ENCODE measurements around the gene MAEA. TPM values are rescaled to one million over a fixed set of nuclear protein-coding genes. Genes with fewer than 3 reads are reported as not detected.

MAEA gene
- total RNA-seq, 4 donors from 2014 or later: 114 to 211 (median 168) TPM

GRCh38 chr4:1253831-1254230 lies 35.9 kb upstream of the MAEA start:
- Histone ChIP-seq H3K4me1 (peaks cover 9 to 13% (median 10%) of the 10 kb centered on the region in 4 donors), H3K27ac (no peak overlapping the region), H3K9me3 (no peaks in the 10 kb centered on the region), H3K4me3 (no peak overlapping the region), H3K36me3 (no peaks in the 10 kb centered on the region), H3K27me3 (no peaks in the 10 kb centered on the region)
- DNase-seq: no peak
- WGBS, 2 donors (ENCODE audit: low coverage in 1 of 2): 88 to 90% methylated on average over 5 of the region's 5 CpGs
- intact Hi-C loops (cut with DNase I; ENCODE audit: low total_unique reads) (no loop called here), in situ Hi-C loops (cut with MboI; ENCODE audit: low pct_ligation_motif_present in 1 of 4, low pct_unique_long_range_greater_than_20kb in 1 of 4, low sequenced_read_pairs in 3 of 4) (loop anchor here (10.0 to 25.0 kb wide), 3 partner anchors 81 to 92 kb away; partner anchors contain the start of genes SPON2 (in 2 of the 4) and UVSSA (in 2 of the 4))
- no peak for TF ChIP-seq POLR2AphosphoS5 (IDR thresholded peaks at IDR 0.05)
- no peak for TF ChIP-seq POLR2A (IDR thresholded peaks at IDR 0.05)
- TF ChIP-seq EP300 (IDR thresholded peaks at IDR 0.05; ENCODE audit: low read depth): no peak
- no peak for TF ChIP-seq CTCF (IDR thresholded peaks at IDR 0.05)

DNA sequence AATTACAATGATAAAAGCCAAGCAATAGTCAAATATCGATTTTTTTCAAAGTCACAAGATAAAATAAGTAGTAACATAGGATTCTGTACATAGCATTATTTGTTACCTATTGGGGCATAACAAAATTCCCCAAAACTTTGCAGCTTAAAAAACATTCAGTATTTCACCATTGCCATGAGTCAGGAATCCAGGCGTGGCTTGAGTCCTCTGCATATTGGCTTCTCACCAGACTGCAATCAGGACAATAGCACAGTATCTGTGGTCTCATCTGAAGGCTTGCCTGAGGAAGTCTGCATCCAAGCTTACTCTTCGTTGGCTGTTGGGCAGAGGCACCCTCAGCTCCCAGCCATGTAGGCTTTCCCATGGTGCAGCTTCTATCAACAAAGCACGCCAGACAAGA lies 34.5 kb upstream of the MAEA start:
- H3K4me3 ChIP-seq: no peak overlapping the region
- no peaks in the 10 kb centered on the region for H3K9me3 ChIP-seq
- no peaks in the 10 kb centered on the region for H3K36me3 ChIP-seq
- no peak for DNase-seq
- intact Hi-C loops (cut with DNase I; ENCODE audit: low total_unique reads): no loop called here
- no peak for TF ChIP-seq POLR2A (IDR thresholded peaks at IDR 0.05)
- TF ChIP-seq EP300 (IDR thresholded peaks at IDR 0.05; ENCODE audit: low read depth): no peak
- TF ChIP-seq POLR2AphosphoS5 (IDR thresholded peaks at IDR 0.05): no peak
- TF ChIP-seq CTCF (IDR thresholded peaks at IDR 0.05): no peak
- no peak overlapping the region for H3K27ac ChIP-seq
- in situ Hi-C loops (cut with MboI; ENCODE audit: low pct_ligation_motif_present in 1 of 4, low pct_unique_long_range_greater_than_20kb in 1 of 4, low sequenced_read_pairs in 3 of 4): loop anchor here (10.0 to 25.0 kb wide), 3 partner anchors 80 to 93 kb away; partner anchors contain the start of genes SPON2 (in 2 of the 4) and UVSSA (in 2 of the 4)
- peaks cover 4 to 9% (median 7%) of the 10 kb centered on the region in 4 donors for H3K4me1 ChIP-seq
- WGBS, 2 donors (ENCODE audit: low coverage in 1 of 2): 89 to 100% methylated on average over 2 to 4 of the region's 4 CpGs
- no peaks in the 10 kb centered on the region for H3K27me3 ChIP-seq

- TF ChIP-seq POLR2AphosphoS5 (IDR thresholded peaks at IDR 0.05): no peak
- TF ChIP-seq EP300 (IDR thresholded peaks at IDR 0.05; ENCODE audit: low read depth): no peak
- TF ChIP-seq POLR2A (IDR thresholded peaks at IDR 0.05): no peak
- no peak for TF ChIP-seq CTCF (IDR thresholded peaks at IDR 0.05)
- in situ Hi-C loops (cut with MboI; ENCODE audit: low pct_ligation_motif_present in 1 of 4, low pct_unique_long_range_greater_than_20kb in 1 of 4, low sequenced_read_pairs in 3 of 4) (loop anchor here (10.0 to 25.0 kb wide), 3 partner anchors 79 to 93 kb away; partner anchors contain the start of genes SPON2 (in 2 of the 4) and UVSSA (in 2 of the 4)), intact Hi-C loops (cut with DNase I; ENCODE audit: low total_unique reads) (no loop called here)
- no peak overlapping the region for H3K27ac ChIP-seq
- H3K27me3 ChIP-seq: no peaks in the 10 kb centered on the region
- H3K4me3 ChIP-seq: no peak overlapping the region
- no peaks in the 10 kb centered on the region for H3K9me3 ChIP-seq
- H3K4me1 ChIP-seq: peaks cover 0 to 3% (median 2%) of the 10 kb centered on the region in 4 donors
- DNase-seq: no peak
- 80 to 85% methylated on average over 2 of the region's 2 CpGs for WGBS, 2 donors (ENCODE audit: low coverage in 1 of 2)
- H3K36me3 ChIP-seq: no peaks in the 10 kb centered on the region
Measured at GRCh38 chr4:1255699-1256098, 34.0 kb upstream of the MAEA start.

DNA sequence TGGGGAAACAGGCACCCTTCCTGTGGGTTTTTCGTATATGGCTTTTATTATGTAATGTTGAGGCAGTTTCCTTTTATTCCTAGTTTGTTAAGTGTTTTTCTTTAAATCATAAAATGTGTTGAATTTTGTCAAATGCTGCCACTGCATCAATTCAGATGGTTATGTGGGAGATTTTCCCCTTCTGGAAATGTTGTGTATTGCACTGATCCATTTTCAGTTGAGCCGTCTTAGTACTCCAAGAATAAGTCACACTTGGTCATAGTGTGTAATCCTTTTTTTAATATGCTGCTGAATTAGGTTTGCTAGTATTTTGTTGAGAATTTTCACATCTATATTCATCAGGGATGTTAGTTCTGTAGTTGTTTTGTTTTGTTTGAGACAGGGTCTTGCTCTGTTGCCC lies 31.2 kb upstream of the MAEA start:
- in situ Hi-C loops (cut with MboI; ENCODE audit: low pct_ligation_motif_present in 1 of 4, low pct_unique_long_range_greater_than_20kb in 1 of 4, low sequenced_read_pairs in 3 of 4) (loop anchor here (10.0 to 25.0 kb wide), 3 partner anchors 76 to 96 kb away; partner anchors contain the start of genes SPON2 (in 2 of the 4) and UVSSA (in 2 of the 4)), intact Hi-C loops (cut with DNase I; ENCODE audit: low total_unique reads) (no loop called here)
- TF ChIP-seq POLR2AphosphoS5 (IDR thresholded peaks at IDR 0.05) (no peak), CTCF (IDR thresholded peaks at IDR 0.05) (no peak), EP300 (IDR thresholded peaks at IDR 0.05; ENCODE audit: low read depth) (no peak), POLR2A (IDR thresholded peaks at IDR 0.05) (no peak)
- Histone ChIP-seq H3K4me1 (no peaks in the 10 kb centered on the region), H3K4me3 (no peak overlapping the region), H3K27ac (no peak overlapping the region), H3K9me3 (no peaks in the 10 kb centered on the region), H3K27me3 (no peaks in the 10 kb centered on the region), H3K36me3 (no peaks in the 10 kb centered on the region)
- no peak for DNase-seq
- WGBS, 2 donors (ENCODE audit: low coverage in 1 of 2): 81 to 90% methylated on average over 2 of the region's 2 CpGs

All from transverse colon (tissue), 4 donors.